ENCODE measurements around the gene SGIP1. TPM values are rescaled to one million over a fixed set of nuclear protein-coding genes. Genes with fewer than 3 reads are reported as not detected.

SGIP1 gene
- total and polyA plus RNA-seq, 7 donors = 0.74 to 3.7 (median 1.0) TPM

- intact Hi-C loops (cut with DNase I) = loop anchor here in 1 of 2 donors (10.0 kb wide), 1 partner anchor 60 kb away; no protein-coding TSS in a partner anchor
- TF ChIP-seq CTCF (IDR thresholded peaks at IDR 0.05) = no peak
- ATAC-seq = no peak
- Histone ChIP-seq H3K9me3 (no peaks in the 10 kb centered on the region), H3K27me3 (ENCODE audit: insufficient read depth in 3 of 3, low read length in 2 of 3) (no peaks in the 10 kb centered on the region), H3K27ac (no peak overlapping the region), H3K36me3 (ENCODE audit: insufficient read depth in 1 of 2, low read depth in 1 of 2) (no peaks in the 10 kb centered on the region), H3K4me1 (no peaks in the 10 kb centered on the region), H3K4me3 (no peak overlapping the region)
- DNase-seq = no peak
- 90 to 98% (median 95%) methylated on average over 1 of the region's 1 CpG for WGBS, 3 donors
These were observed 90.6 kb downstream of the SGIP1 start for GRCh38 chr1:66624412-66625060.

- ATAC-seq = no peak
These were observed 92.3 kb downstream of the SGIP1 start for GRCh38 chr1:66626261-66626660.

GRCh38 chr1:66628926-66629325 is 95.0 kb downstream of the SGIP1 start:
- no peaks in the 10 kb centered on the region for H3K27me3 ChIP-seq (ENCODE audit: insufficient read depth in 3 of 3, low read length in 2 of 3)
- H3K9me3 ChIP-seq = no peaks in the 10 kb centered on the region
- DNase-seq = no peak
- no peak for TF ChIP-seq CTCF (IDR thresholded peaks at IDR 0.05)
- H3K36me3 ChIP-seq (ENCODE audit: insufficient read depth in 1 of 2, low read depth in 1 of 2) = no peaks in the 10 kb centered on the region
- no peak for ATAC-seq
- intact Hi-C loops (cut with DNase I) = loop anchor here in 1 of 2 donors (10.0 kb wide), 1 partner anchor 56 kb away; no protein-coding TSS in a partner anchor
- no peak overlapping the region for H3K27ac ChIP-seq
- no peaks in the 10 kb centered on the region for H3K4me1 ChIP-seq
- H3K4me3 ChIP-seq = no peak overlapping the region
- WGBS, 3 donors = 64 to 81% (median 69%) methylated on average over 1 of the region's 1 CpG

More at GRCh38 chr1:66626261-66626660, 92.3 kb downstream of the SGIP1 start:
- TF ChIP-seq CTCF (IDR thresholded peaks at IDR 0.05) = no peak
- no peak for DNase-seq
- H3K36me3 ChIP-seq (ENCODE audit: insufficient read depth in 1 of 2, low read depth in 1 of 2) = no peaks in the 10 kb centered on the region
- no peak overlapping the region for H3K4me3 ChIP-seq
- H3K27me3 ChIP-seq (ENCODE audit: insufficient read depth in 3 of 3, low read length in 2 of 3) = no peaks in the 10 kb centered on the region
- no peak overlapping the region for H3K27ac ChIP-seq
- no peaks in the 10 kb centered on the region for H3K9me3 ChIP-seq
- no peaks in the 10 kb centered on the region for H3K4me1 ChIP-seq
- intact Hi-C loops (cut with DNase I) = loop anchor here in 1 of 2 donors (10.0 kb wide), 1 partner anchor 59 kb away; no protein-coding TSS in a partner anchor

GRCh38 chr1:66633159-66633558 is 99.2 kb downstream of the SGIP1 start:
- H3K36me3 ChIP-seq (ENCODE audit: insufficient read depth in 1 of 2, low read depth in 1 of 2) = no peaks in the 10 kb centered on the region
- H3K9me3 ChIP-seq = no peaks in the 10 kb centered on the region
- intact Hi-C loops (cut with DNase I) = no loop called here
- H3K27ac ChIP-seq = no peak overlapping the region
- no peak for TF ChIP-seq CTCF (IDR thresholded peaks at IDR 0.05)
- no peak for ATAC-seq
- H3K4me1 ChIP-seq = no peaks in the 10 kb centered on the region
- no peak for DNase-seq
- no peaks in the 10 kb centered on the region for H3K27me3 ChIP-seq (ENCODE audit: insufficient read depth in 3 of 3, low read length in 2 of 3)
- H3K4me3 ChIP-seq = no peak overlapping the region
- WGBS, 3 donors = 32 to 44% (median 35%) methylated on average over 1 of the region's 1 CpG

GRCh38 chr1:66637146-66637545 is 103.2 kb downstream of the SGIP1 start:
- intact Hi-C loops (cut with DNase I) = no loop called here
- no peak overlapping the region for H3K4me3 ChIP-seq
- TF ChIP-seq CTCF (IDR thresholded peaks at IDR 0.05) = no peak

More at GRCh38 chr1:66637146-66637545, 103.2 kb downstream of the SGIP1 start:
- 10 to 17% (median 12%) methylated on average over 1 of the region's 1 CpG for WGBS, 3 donors
- H3K27me3 ChIP-seq (ENCODE audit: insufficient read depth in 3 of 3, low read length in 2 of 3) = no peaks in the 10 kb centered on the region
- no peak overlapping the region for H3K27ac ChIP-seq
- DNase-seq (no peak), ATAC-seq (no peak)
- H3K9me3 ChIP-seq = no peaks in the 10 kb centered on the region
- H3K4me1 ChIP-seq = no peaks in the 10 kb centered on the region
- H3K36me3 ChIP-seq (ENCODE audit: insufficient read depth in 1 of 2, low read depth in 1 of 2) = no peaks in the 10 kb centered on the region
